Measurements from ENCODE around the gene DMWD.
"Not testable (repeated sequence)": the region's sequence is repeated elsewhere in the genome, so short reads cannot be mapped to it uniquely, and the experiment has no call there.

DMWD gene

GRCh38 chr19:45754323-45754722, 38.3 kb downstream of the DMWD start:
- Histone ChIP-seq H2AFZ (ENCODE audit: low read depth, low read length) (no peak overlapping the region), H3K4me3 (ENCODE audit: low read length) (no peak overlapping the region), H3K9me3 (ENCODE audit: low read length) (no peaks in the 10 kb centered on the region), H3K27me3 (ENCODE audit: insufficient read depth, low read length) (peaks cover 5% of the 10 kb centered on the region), H3K4me1 (ENCODE audit: insufficient read depth, low read length) (no peaks in the 10 kb centered on the region), H3K36me3 (ENCODE audit: insufficient read depth, low read length) (no peaks in the 10 kb centered on the region)

DNA sequence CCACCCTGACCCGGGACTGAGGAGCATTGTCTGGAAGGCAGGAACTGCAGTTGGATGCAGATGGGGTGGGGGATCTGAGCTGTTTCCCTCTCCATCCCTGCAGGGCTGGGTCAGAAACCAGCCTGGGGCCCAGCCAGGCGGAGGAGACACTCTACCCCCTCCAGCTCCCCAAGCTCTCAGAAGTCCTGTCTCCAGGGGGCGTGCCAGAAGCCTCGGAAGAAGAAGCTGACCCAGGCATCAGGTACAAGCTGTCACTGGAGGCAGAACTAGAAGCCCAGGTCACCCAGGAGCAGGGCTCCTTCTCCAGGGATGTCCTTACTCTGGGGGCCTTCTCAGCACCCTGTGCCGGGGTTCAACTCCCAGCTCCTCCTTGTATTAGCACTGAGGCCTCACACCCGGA, 39.1 kb downstream of the DMWD start:
- no peaks in the 10 kb centered on the region for H3K36me3 ChIP-seq (ENCODE audit: insufficient read depth, low read length)
- no peak overlapping the region for H2AFZ ChIP-seq (ENCODE audit: low read depth, low read length)
- H3K4me1 ChIP-seq (ENCODE audit: insufficient read depth, low read length) = no peaks in the 10 kb centered on the region
- no peak overlapping the region for H3K4me3 ChIP-seq (ENCODE audit: low read length)
- H3K27me3 ChIP-seq (ENCODE audit: insufficient read depth, low read length) = peaks cover 5% of the 10 kb centered on the region
- no peaks in the 10 kb centered on the region for H3K9me3 ChIP-seq (ENCODE audit: low read length)

DNA sequence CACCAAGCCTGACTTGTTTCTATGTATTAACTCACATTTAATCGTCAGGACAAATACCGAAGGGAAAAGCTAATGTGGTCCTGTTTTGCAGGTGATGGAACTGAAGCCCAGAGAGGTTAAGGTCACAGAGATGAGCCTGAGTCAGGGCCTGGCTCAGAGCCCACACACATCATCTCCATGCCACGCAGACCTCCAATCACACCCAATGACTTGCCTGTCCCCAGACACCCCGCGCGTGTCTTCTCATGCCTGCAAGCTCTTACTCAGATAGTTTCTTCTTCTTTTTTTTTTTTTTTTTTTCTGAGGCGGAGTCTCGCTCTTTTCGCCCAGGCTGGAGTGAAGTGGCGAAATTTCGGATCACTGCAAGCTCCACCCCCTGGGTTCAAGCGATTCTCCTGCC, 40.0 kb downstream of the DMWD start:
- H3K4me1 ChIP-seq (ENCODE audit: insufficient read depth, low read length) = no peaks in the 10 kb centered on the region
- H3K4me3 ChIP-seq (ENCODE audit: low read length) = no peak overlapping the region
- H2AFZ ChIP-seq (ENCODE audit: low read depth, low read length) = no peak overlapping the region
- no peaks in the 10 kb centered on the region for H3K9me3 ChIP-seq (ENCODE audit: low read length)
- H3K36me3 ChIP-seq (ENCODE audit: insufficient read depth, low read length) = no peaks in the 10 kb centered on the region
- H3K27me3 ChIP-seq (ENCODE audit: insufficient read depth, low read length) = peaks cover 5% of the 10 kb centered on the region

- H3K4me3 ChIP-seq (ENCODE audit: low read length); H3K9me3 ChIP-seq (ENCODE audit: low read length); H3K4me1 ChIP-seq (ENCODE audit: insufficient read depth, low read length); H3K36me3 ChIP-seq (ENCODE audit: insufficient read depth, low read length); H2AFZ ChIP-seq (ENCODE audit: low read depth, low read length); H3K27me3 ChIP-seq (ENCODE audit: insufficient read depth, low read length): not testable (repeated sequence)
These were observed 41.2 kb downstream of the DMWD start for GRCh38 chr19:45751483-45751882.

GRCh38 chr19:45747513-45747912, 45.1 kb downstream of the DMWD start:
- H3K36me3 ChIP-seq (ENCODE audit: insufficient read depth, low read length) = no peaks in the 10 kb centered on the region
- H3K4me1 ChIP-seq (ENCODE audit: insufficient read depth, low read length) = no peaks in the 10 kb centered on the region
- H3K27me3 ChIP-seq (ENCODE audit: insufficient read depth, low read length) = peaks cover 5% of the 10 kb centered on the region
- no peak overlapping the region for H2AFZ ChIP-seq (ENCODE audit: low read depth, low read length)
- H3K9me3 ChIP-seq (ENCODE audit: low read length) = no peaks in the 10 kb centered on the region
- no peak overlapping the region for H3K4me3 ChIP-seq (ENCODE audit: low read length)

- H3K4me3 ChIP-seq (ENCODE audit: low read length) = no peak overlapping the region
- H3K27me3 ChIP-seq (ENCODE audit: insufficient read depth, low read length) = peaks cover 5% of the 10 kb centered on the region
- H3K9me3 ChIP-seq (ENCODE audit: low read length) = no peaks in the 10 kb centered on the region
- no peak overlapping the region for H2AFZ ChIP-seq (ENCODE audit: low read depth, low read length)
- H3K36me3 ChIP-seq (ENCODE audit: insufficient read depth, low read length) = no peaks in the 10 kb centered on the region
- H3K4me1 ChIP-seq (ENCODE audit: insufficient read depth, low read length) = no peaks in the 10 kb centered on the region
These were observed 45.8 kb downstream of the DMWD start for GRCh38 chr19:45746866-45747265.

GRCh38 chr19:45745606-45746005, 47.0 kb downstream of the DMWD start:
- Histone ChIP-seq H3K4me3 (ENCODE audit: low read length) (no peak overlapping the region), H3K4me1 (ENCODE audit: insufficient read depth, low read length) (no peaks in the 10 kb centered on the region), H2AFZ (ENCODE audit: low read depth, low read length) (no peak overlapping the region), H3K27me3 (ENCODE audit: insufficient read depth, low read length) (peaks cover 5% of the 10 kb centered on the region), H3K36me3 (ENCODE audit: insufficient read depth, low read length) (no peaks in the 10 kb centered on the region), H3K9me3 (ENCODE audit: low read length) (no peaks in the 10 kb centered on the region)

- no peak overlapping the region for H2AFZ ChIP-seq (ENCODE audit: low read depth, low read length)
- no peak overlapping the region for H3K4me3 ChIP-seq (ENCODE audit: low read length)
- peaks cover 2% of the 10 kb centered on the region for H3K9me3 ChIP-seq (ENCODE audit: low read length)
- no peaks in the 10 kb centered on the region for H3K4me1 ChIP-seq (ENCODE audit: insufficient read depth, low read length)
- H3K36me3 ChIP-seq (ENCODE audit: insufficient read depth, low read length) = no peaks in the 10 kb centered on the region
- H3K27me3 ChIP-seq (ENCODE audit: insufficient read depth, low read length) = peaks cover 5% of the 10 kb centered on the region
These were observed 49.7 kb downstream of the DMWD start for GRCh38 chr19:45742969-45743368.

DNA sequence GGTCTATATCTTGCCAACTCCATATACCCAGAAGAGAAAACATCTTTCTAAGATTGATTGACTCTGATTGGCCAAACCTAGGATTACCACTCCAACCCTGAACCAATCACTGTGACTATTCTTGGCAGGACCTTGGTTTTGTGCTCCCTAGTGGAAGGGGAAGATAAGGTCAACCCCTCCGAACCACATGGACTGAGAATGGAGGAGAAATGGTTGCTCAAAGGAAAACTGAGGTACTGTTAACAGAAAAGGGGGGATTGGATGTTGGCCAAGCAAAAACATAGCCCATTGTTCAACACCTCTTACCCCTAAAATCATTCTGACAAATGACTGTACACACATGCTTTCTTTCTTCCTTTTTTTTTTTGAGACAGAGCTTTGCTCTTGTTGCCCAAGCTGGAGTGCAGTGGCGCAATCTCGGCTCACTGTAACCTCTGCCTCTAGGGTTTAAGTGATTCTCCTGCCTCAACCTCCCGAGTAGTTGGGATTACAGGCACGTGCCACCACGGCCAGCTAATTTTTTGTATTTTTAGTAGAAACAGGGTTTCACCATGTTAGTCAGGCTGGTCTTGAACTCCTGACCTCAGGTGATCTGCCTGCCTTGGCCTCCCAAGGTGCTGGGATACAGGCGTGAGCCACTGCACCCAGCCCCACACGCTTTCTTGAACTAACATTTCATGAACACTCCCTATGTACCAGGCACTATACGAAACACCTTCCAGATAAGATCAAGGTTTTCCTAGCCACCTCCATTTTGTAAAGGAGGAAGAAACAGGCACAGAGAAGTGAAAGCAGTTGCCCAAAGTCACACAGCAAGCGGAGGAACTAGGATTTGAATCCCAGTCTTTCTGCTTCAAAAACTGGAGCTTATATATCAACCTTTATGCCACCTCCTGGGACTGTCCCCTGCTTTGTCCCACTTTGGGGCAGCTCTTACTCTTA, 52.9 kb downstream of the DMWD start:
- Histone ChIP-seq H3K36me3 (ENCODE audit: insufficient read depth, low read length) (no peaks in the 10 kb centered on the region), H2AFZ (ENCODE audit: low read depth, low read length) (no peak overlapping the region), H3K4me1 (ENCODE audit: insufficient read depth, low read length) (no peaks in the 10 kb centered on the region), H3K9me3 (ENCODE audit: low read length) (peaks cover 2% of the 10 kb centered on the region), H3K27me3 (ENCODE audit: insufficient read depth, low read length) (no peaks in the 10 kb centered on the region), H3K4me3 (ENCODE audit: low read length) (no peak overlapping the region)

DNA sequence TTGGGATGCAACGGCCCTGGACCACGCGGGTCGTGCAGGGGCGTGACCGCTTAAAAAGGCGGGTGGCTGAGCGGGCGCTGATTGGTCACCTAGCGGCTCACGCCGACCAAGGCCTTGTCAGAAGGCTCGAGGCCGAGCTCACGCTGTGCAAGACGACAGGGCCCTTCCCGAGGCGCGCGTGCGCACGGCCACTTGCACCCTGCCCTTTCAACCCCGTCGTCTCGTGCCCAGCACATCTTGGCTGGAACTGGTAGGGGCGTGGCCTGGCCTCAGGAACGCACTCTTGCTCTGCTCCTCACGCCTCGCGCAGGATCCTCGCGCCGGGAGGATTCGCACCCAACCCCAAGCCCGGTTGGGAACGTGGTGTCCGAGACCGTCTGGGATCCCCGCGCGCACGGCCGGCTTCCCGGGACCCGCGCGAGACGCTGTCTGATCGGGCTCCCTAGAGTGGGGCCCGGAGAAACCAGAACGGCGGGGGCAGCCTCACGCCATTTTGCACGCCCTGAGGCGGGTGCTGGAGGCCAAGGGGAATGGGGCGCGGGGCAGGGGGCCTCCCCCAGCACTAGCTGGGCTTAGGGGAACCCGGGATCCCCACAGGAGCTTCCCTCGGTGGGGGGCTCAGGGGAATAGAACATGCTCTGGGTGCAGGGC, 59.4 kb downstream of the DMWD start, which contains the start of gene MEIOSIN:
TSS of gene MEIOSIN (plus strand) at position 280 of the 651 bp plus-strand sequence. CDS start 1,938 bp downstream, outside the sequence.
- Histone ChIP-seq H3K36me3 (ENCODE audit: insufficient read depth, low read length) (no peaks in the 10 kb centered on the region), H3K4me3 (ENCODE audit: low read length) (no peak within 1 kb of the TSS), H3K9me3 (ENCODE audit: low read length) (no peaks in the 10 kb centered on the region)

More for the DNA sequence above, 59.4 kb downstream of the DMWD start, which contains the start of gene MEIOSIN:
- Histone ChIP-seq H2AFZ (ENCODE audit: low read depth, low read length) (no peak within 1 kb of the TSS), H3K4me1 (ENCODE audit: insufficient read depth, low read length) (peaks cover 7% of the 10 kb centered on the region), H3K27me3 (ENCODE audit: insufficient read depth, low read length) (no peaks in the 10 kb centered on the region)

All from neuron (in vitro differentiated cells).